Left colon (tissue), 2 donors: ENCODE data around the gene EEFSEC. TPM values are rescaled to one million over a fixed set of nuclear protein-coding genes. Genes with fewer than 3 reads are reported as not detected.

Experiments used
- ATAC-seq: fragments of 200-7000 bp; cut with Tn5 transposase; one replicate; pipeline ENCODE4 v1.9.1; 2020; ENCODE audit warnings: mild to moderate bottlenecking, moderate library complexity
- DNase-seq, 2 donors: peaks; one replicate each; pipeline ENCODE4 v3.0.0-alpha.2; 2020
- intact Hi-C, 2 donors: fragments of 100-400 bp; cut with DNase I in 1 of 2; cut with micrococcal nuclease in 1 of 2; formaldehyde crosslinking; loops; one replicate each; pipeline versions ENCODE4 v1.11.2 to v1.14.0; 2022; cut with DNase I, micrococcal nuclease
- total RNA-seq, 2 donors: library from RNA; stranded (reverse); fragmentation: NEBNext Ultra II Directional; extraction: Animal tissue kit (Norgen Biotek cat#: 25700); gene quantifications; one replicate each; pipeline ENCODE4 v1.2.1, GENCODE V29; 2021
- donor health status: DM: no; HTN: no; CAD: no.
- donor health status: DM: yes; HTN: yes; CAD: no.

EEFSEC gene
- total RNA-seq, 2 donors from 2014 or later = 7.3 to 10.5 TPM

DNA sequence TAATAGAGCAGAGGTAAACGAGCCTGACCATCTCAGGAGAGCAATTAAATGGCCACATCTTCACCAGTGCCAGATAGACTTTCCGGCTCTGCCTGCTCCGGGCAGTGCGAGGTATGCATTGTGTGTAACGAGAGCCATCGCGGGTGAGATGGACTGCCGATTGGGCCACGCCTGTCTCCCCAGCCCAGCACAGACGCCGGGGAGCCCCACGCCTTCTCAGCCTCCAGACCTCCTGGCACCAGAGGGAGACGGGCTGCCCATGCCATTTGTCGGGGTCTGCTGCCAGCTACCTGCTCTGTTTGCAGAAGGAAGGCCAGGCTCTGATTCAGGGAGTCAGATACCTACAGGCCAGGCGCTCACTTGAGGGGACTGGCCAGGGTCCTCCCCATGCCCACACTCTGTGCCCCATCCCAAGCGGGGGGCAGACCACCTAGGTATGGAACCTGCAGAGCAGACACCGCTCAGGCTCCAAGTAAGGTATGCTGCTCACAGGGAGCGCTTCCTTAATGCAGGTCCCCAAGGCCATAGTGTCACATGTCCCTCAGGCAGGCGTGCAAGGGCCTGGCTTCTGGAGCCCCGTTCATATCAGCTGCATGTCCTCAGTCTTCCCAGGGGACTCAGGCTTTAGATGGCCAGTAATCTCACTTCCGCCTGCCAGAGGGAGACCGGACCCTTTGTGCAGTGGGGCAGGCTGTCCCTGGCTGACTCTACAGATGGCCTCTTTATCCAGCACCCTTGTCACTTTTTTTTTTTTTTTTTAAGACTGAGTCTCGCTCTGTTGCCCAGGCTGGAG, 251.2 kb downstream of the EEFSEC start:
- intact Hi-C loops = no loop called here
- DNase-seq = no peak
- ATAC-seq = no peak

DNA sequence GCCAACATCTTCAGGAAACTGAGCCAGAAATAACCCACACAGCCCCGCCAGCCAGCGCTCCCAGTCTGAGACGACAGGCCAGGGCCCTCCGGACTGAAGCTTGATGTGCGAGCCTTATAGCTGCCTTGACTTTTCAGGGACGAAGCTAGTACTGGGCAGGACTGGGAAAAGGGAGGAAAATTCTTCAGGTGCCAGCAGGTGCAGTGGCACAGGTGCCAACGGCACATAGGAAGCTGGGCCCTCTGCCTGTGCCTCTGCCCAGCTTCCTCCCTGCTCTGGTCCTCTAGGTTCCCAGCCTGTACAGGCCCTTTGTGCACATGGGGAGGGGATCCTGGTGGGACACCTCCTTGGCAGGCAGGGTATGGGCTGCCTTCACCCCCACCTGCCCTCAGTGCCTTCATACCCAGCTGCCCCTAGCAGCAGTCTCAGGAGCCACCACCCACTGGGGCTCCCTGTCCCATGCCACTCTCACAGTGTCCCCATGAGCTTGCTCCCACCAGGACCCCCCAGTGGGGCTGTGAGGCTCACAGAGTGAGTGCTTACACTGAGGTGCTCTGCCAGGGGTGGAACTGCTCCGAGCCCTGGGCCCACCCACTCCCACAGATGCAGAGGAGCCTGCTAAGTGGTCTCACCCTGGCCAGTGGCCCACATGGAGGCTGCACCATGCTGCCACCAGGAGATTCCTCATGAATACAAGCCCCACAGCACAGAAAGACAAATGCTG, 252.4 kb downstream of the EEFSEC start:
- ATAC-seq = no peak
- intact Hi-C loops = no loop called here

DNA sequence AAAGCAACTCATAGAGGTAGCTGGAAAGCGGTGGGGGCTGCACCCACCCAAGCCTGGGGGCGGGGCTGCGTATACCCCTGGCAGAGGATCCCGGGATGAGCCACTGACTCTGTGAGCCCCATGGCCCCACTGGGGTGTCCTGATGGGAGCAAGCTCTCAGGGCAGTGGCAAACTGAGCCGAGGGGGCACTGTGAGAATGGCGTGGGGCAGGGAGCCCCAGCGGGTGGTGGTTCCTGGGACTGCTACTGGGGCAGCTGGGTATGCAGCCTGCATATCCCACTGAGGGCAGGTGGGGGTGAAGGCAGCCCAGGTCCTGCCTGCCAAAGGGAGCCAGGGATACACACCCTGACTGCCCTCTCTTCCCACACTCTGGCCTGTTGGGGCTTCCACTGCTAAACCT, 254.0 kb downstream of the EEFSEC start:
- ATAC-seq (no peak), DNase-seq (no peak)
- intact Hi-C loops = no loop called here

More for the DNA sequence above, 252.4 kb downstream of the EEFSEC start:
- no peak for DNase-seq

DNA sequence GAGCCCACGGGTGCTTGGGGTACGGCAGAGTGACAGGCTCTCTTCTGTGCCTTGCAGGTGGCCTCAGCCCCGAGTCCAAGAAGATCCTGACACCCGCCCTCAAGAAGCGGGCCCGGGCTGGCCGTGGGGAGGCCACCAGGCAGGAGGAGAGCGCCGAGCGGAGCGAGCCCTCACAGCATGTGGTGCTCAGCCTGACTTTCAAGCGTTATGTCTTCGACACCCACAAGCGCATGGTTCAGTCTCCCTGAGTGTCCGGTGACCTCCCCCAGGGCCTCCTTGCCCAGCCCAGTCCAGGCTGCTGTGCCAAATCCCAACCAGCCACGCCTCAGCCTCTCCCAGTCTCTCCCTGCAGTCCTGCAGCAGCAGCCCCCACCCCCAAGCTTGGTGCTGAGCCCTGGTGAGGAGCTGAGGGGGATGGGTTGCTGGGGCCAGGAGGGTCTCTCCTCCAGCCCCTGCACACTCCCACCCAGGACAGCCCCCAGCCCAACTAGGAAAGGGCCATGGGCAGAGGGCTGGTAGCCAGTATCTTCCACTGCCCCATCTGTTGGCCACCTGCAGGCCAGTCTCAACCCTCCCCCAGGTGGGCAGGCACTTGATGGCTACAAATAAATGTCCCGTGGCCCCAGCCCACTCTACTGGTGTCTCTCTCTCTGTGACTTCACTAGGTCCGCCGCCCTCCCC, 254.9 kb downstream of the EEFSEC start:
- ATAC-seq (no peak), DNase-seq (no peak)
- intact Hi-C loops = no loop called here

DNA sequence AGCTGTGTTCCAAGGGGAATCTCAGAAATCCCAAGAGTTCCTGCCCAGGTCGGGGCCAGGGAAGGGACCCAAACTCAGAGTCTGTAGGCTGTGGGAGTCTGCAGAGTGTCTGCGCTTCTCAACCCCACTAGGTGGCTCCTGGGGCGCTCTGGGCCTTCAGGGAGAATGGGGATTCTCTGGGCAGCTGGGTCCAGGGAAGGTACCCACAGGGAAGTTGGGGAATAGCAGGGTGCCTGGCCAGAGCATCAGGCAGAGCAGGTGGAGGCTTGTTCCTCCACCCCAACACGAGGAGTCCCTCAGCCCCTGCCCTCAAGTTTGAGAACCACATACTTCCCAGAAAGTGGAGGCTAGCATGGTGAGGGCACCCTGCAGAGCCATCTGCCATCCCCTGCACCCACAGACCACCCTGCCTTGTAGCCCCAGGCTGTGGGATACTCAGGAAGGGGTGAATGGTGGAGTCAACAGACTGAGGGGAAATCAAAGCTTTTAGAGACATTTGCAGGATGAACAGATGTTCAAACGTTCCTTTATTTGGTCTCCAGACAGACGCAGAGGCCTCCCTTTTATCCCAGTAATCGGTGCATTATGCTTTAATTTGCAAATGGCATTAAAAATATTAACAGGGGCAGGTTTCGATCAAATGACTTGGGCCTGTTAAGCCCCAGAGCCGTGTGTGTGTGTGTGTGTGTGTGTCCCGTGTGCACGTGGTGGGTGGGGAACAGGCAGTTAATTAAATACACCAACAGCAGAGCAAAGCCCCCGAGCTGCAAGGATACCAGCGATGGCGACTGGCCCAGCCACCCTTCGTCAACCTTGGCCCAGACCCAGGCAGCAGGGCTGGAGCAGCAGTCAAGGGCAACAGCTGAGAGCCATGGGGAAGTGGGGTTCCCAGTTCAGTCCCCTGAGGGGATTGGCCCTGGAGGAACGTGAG, 255.7 kb downstream of the EEFSEC start:
- intact Hi-C loops = no loop called here
- no peak for ATAC-seq
- no peak for DNase-seq

DNA sequence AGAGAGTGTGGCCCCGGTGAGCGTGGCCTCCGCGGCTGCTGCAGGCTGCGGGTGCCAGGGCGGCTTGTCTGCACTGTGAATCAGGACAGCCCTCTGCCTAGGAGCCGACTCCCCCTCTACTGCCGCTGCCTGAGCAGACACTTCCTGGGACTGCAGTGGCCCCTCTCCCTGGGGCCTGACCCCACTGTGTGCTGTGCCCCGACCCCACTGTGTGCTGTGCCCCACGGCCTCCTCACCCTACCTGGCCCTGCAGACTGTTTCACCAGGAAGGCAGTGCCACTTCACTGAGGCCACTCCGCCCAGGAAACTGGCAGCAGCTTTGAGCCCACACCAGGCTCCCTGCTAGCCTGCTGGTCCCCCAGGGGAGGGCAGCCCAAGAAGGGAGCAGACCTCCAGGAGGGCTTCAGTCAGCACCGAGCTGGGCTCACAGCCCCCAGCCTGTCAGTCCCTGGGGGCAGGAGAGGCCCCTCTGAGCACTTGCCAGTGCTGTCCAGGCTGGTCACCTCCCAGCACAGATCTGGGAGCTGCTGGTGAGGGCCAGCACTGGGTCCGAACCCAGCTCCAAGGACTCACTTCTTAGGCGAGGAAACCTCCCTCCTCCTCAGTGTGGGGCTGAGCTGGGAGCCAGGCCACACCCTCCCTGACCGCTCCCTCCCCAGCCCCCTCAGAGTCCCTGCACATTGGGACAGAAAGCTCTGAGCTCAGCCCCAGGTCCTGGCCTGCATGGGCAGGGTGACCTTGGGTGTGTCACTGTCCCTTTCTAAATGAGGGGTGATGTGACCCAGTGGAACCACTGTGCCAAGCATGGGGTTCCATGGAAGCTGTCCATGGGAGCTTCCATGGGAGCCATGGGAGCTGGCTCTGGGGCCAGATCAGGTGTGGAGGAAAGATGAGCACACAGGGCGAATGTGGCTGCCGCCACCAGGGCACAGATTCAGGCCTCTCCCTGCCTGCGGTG, 256.6 kb downstream of the EEFSEC start:
- no peak for ATAC-seq
- intact Hi-C loops = no loop called here
- no peak for DNase-seq

DNA sequence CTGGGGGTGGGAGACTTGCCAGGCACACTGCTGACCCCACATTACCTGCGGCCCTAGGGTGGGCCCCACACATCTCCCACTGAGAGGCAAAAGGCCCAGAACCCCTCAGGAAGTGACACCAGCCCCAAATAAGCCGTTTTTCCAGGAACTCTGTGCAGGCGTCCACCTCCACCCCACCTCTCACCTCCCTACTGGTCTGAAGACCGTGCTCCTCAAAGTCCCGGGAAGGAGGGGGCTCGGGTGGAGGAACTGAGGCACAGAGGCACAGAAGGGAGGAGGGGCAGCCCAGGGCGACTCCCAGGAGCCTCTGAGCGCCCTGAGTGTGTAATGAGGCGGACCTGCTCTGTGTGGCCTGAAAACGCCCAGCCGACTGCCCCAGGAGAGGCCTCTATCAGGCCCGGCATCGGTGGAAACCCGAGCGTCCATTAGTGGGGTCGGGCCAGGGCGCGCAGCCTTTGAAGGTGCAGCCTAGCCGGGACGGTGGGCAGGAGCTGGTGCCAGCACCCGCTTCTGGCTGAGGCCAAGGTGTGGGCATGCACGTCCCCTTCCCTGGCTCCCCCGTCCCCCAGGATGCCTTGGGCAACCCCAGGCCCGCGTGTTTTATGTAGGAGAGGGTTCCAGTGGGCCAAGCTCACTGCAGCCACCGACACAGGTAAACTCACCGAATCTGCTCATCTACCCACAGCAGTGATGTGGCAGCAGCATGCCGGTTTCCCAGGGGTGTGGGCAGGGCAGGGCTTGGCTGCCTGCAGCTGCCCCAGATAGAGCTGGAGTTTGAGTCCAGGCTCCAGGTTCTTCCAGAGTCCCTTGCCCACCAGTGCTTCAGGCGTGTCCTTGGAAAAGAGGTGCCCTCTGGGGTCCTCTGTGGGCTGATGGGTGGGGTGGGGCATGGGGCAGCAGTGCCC, 257.6 kb downstream of the EEFSEC start:
- intact Hi-C loops = no loop called here
- ATAC-seq (no peak), DNase-seq (no peak)

DNA sequence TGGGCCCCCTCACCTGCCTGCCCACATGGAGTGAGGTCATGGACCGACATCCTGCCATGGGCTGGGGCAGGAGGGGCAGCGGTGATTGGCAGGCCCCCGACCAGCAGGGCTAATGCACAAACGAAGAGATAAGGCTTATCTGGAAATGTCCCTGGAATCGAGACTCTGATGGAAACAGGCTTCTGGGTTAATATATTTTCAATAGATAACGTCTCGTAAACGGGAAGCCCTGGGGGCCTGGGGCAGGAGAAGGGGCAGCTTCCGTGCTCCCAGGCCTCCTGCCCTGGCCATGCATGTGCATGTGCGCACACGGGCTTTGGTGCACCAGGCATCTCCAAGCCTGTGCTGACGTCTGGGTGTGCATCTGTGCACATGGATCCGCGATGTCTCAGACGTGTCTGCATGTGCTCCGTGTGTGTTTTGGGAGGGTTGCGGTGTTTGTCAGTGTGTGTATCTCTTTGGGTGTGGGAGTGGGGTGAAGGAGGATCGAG, 258.3 kb downstream of the EEFSEC start:
- DNase-seq (no peak), ATAC-seq (no peak)
- intact Hi-C loops = no loop called here

DNA sequence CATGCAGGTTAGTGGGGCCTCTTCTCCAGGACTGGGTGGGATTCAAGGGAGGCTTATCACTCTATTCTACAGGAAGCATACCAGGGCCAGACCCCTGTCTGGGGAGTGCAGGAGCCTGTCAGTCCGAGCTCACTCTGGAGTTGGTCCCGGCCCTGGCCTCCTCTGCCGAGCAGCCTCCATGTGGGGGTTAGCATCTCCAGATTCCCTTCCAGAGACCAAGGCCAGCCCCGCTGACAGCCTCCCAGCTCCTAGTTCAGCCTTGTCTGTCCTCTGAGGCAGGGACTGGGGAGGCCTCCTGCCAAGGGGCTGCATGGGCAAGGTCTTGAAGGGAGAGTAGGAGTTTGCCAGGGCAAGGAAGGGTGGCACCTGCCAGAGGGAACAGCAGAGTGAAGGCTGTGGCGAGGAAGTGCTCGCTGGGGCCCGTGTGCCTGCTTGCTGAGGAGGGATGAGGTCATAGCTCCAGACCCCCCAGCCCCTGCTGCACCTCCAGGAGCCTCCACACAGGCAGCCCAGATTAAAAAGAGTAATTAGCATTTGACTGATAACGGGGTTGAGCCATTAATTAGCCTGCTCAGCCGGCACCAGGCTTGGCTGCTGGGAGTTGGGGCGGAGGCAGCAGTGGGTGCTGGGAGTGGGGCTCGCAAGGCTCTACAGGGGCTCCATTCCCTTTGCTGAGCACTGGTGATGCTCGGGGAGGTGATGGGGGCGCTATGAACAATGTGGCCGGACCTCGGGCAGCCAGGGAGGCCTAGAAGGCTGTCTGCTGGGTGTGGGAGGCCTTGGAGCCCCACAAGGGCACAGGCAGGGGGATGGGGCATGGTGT, 259.1 kb downstream of the EEFSEC start:
- ATAC-seq (no peak), DNase-seq (no peak)
- intact Hi-C loops = no loop called here

DNA sequence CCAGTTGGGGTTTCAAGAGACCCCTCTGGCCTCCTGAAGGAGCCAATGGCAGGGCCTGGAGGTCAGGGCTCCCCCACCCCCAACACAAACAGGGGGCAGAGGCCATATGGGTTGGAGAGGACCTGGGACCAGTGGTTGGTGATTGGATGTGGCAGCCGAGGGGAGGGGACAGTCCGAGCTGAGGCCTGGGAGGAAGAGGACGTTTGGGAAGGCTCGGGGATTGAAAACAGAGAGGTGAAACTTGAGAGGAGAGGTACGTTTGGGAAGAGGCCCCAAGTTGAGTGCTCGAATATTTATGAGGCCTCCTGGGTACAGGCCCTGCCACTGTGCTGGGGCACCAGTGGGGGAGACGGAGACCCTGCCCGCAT, 259.7 kb downstream of the EEFSEC start:
- DNase-seq = no peak
- no peak for ATAC-seq
- intact Hi-C loops = no loop called here

DNA sequence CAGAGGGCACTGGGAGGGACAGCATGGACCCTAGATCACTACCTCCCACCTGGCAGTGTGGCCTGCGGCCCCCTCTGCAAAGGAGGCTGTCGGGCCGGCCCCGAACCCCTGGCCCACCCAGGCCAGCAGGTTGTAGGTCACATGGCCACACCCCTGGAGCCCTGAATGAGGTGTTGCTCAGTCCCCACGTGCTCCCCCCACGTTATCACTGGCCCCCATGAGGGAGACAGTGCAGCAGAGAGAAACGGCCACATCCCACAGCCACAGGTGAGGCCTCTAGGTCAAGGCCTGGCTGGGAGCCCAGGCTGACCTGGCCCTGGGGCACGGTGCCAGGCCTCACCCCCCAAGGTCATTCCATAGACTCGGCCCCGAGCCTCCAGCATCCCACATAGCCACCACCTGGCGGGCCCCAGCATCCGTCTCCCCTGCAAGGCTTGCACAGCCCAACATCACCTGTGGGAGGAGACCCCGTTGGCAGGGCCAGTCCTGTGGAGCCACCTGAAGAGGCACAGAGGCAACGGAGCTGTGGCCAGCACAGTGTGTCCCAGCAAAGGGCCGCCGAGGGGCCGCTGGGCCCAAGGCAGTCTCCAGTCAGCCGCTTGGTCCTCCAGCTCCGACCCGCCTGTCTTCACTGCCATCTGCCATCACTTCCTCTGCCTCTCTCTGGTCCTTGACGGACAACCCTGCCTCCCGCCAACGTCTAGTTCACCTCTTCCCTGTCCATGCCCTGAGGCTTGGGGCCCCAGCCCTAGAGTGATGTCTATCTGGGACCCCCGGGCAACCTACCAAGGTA, 260.3 kb downstream of the EEFSEC start:
- DNase-seq (no peak), ATAC-seq (no peak)
- intact Hi-C loops = no loop called here

DNA sequence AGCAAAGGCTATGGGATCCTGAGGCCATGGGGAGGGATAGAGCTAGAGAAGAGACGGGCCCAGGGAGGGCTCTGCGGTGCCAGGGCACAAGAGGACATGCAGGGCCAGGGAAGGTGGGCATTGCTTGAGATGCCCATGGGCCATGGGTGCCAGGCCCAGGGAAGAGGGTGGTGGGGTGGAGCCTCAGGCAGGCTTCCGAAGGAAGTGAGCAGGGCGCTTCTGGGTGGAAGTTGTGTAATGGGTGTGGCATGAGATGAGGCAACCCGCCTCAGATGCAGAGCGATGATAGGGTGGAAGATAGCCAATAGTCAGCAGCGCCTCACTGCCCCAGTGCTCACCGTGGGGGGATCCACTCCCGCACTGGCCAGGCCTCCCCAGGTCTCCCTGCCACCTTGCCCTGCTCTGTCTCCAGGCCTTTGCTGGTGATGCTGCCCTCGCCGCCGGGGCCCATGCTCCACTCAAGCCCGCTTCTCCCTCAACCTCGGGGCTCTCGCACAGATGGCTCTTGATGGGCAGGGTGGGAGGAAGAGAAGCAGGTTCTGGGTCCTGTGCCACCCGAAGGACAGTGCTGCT, 262.0 kb downstream of the EEFSEC start:
- DNase-seq = no peak
- intact Hi-C loops = no loop called here
- ATAC-seq = no peak

DNA sequence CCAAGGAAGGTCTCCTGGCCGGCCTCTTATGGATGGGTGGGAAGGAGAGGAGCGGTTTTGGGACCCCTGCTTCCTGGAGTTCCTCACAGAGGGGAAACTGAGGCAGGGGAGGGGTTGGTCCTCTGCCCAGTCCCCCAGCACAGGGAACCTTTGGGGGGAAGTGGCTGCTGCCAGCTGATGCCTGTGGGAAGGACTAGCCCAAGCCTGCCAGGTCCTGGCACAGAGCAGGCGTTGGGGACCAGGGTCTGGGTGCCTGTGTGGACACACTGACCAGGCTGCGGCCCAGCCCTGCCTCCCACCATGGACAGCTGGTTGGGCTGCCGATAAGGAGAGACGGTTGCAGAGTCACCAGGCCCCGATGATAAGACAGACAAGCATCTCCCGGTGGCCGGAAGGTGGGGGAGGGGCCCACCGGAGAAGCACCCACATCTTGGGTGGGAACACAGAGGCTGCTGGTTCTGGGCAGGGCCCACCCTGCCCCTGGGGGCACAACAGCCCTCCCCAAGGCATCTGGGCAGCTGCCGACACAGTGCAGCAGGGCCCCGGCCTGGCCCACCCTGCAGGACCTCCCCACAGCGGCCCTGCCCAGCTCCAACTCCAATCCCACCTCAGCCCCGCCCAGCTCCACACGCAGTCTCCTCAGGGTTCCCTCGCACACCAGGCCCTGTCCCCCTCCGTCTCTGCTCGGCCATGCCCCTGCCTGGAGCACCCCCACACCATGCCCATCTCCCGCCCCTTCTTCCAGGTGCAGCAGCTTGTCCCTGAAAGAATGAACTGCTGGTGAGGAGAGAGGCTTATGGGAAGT, 262.7 kb downstream of the EEFSEC start:
- DNase-seq (peak in 1 of 2 donors; percentile 34), ATAC-seq (no peak)
- intact Hi-C loops = no loop called here

DNA sequence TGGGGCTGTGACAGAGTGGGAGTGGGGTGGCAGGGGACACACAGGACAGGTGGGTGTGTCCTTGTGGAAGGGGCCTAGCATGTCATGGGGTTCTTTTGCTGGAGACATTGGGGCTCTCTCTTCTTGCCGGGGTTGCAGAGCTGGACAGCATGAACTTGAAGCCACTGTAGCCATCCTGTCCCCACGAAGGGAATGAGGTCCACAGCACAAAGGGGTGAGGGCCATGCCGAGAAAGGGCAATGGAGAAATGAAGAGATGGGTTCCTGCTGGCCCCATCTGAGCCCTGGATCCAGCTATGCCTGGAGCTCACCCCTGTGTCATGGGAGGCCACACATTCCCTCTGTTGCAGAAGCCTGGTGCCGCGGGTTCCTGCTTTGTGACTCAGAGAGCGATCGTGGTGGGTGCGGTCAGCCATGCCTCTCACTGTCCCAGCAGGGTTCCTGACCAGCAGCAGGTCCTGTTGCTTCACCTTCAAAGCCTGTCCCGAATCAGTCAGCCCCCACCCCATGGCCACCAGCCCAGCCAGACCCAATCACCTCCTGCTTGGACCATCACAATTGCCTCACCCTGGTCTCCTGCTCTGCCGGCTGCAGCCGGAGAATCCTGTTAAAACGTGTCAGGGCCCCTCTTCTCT, 263.4 kb downstream of the EEFSEC start:
- intact Hi-C loops = no loop called here
- DNase-seq (no peak), ATAC-seq (peak; percentile 42)
